Brain microvascular endothelial cell (primary cell): ENCODE measurements around the gene DERL2.

Experiments
- DNase-seq: peaks from one replicate; pipeline ENCODE4 v3.0.0-alpha.2; 2020
- H3K27ac ChIP-seq: fragments of 250-450 bp; sonication (Bioruptor Pico); 2 replicates; pipeline ENCODE4 v1.5.1; 2020; ENCODE audit warnings: mild to moderate bottlenecking, moderate library complexity
- H3K27me3 ChIP-seq: fragments of 250-450 bp; sonication (Bioruptor Pico); replicated peaks from 2 replicates; pipeline ENCODE4 v1.5.1; 2020; ENCODE audit warnings: mild to moderate bottlenecking
- H3K36me3 ChIP-seq: fragments of 250-450 bp; sonication (Bioruptor Pico); replicated peaks from 2 replicates; pipeline ENCODE4 v1.5.1; 2020; ENCODE audit warnings: mild to moderate bottlenecking
- H3K4me3 ChIP-seq: 2 replicates; pipeline ENCODE4 v1.5.1; 2011; ENCODE audit warnings: low read depth, mild to moderate bottlenecking, control low read depth, low read length, moderate library complexity
- in situ Hi-C: cut with HindIII; loops from 2 replicates; pipeline ENCODE4 v1.10.0; 2017; ENCODE audit warnings: low sequenced_read_pairs, low pct_ligation_motif_present
- TF ChIP-seq, protein P1 (sequence below): IDR thresholded peaks from 2 replicates; pipeline ENCODE4 v1.5.1; 2011; ENCODE audit warnings: low read depth, mild to moderate bottlenecking, moderate library complexity, low read length, control low read depth, inconsistent platforms; ENCODE audit errors: missing control alignments

The DERL2 gene

GRCh38 chr17:5430413-5430999 is 55.5 kb downstream of the DERL2 start:
- TF ChIP-seq, protein P1, sequence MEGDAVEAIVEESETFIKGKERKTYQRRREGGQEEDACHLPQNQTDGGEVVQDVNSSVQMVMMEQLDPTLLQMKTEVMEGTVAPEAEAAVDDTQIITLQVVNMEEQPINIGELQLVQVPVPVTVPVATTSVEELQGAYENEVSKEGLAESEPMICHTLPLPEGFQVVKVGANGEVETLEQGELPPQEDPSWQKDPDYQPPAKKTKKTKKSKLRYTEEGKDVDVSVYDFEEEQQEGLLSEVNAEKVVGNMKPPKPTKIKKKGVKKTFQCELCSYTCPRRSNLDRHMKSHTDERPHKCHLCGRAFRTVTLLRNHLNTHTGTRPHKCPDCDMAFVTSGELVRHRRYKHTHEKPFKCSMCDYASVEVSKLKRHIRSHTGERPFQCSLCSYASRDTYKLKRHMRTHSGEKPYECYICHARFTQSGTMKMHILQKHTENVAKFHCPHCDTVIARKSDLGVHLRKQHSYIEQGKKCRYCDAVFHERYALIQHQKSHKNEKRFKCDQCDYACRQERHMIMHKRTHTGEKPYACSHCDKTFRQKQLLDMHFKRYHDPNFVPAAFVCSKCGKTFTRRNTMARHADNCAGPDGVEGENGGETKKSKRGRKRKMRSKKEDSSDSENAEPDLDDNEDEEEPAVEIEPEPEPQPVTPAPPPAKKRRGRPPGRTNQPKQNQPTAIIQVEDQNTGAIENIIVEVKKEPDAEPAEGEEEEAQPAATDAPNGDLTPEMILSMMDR: no peak
- Histone ChIP-seq H3K36me3 (peaks cover 73% of the 10 kb centered on the region), H3K27ac (no peak overlapping the region), H3K27me3 (no peaks in the 10 kb centered on the region), H3K4me3 (no peak overlapping the region)
- no peak for DNase-seq
- in situ Hi-C loops: no loop called here

DNA sequence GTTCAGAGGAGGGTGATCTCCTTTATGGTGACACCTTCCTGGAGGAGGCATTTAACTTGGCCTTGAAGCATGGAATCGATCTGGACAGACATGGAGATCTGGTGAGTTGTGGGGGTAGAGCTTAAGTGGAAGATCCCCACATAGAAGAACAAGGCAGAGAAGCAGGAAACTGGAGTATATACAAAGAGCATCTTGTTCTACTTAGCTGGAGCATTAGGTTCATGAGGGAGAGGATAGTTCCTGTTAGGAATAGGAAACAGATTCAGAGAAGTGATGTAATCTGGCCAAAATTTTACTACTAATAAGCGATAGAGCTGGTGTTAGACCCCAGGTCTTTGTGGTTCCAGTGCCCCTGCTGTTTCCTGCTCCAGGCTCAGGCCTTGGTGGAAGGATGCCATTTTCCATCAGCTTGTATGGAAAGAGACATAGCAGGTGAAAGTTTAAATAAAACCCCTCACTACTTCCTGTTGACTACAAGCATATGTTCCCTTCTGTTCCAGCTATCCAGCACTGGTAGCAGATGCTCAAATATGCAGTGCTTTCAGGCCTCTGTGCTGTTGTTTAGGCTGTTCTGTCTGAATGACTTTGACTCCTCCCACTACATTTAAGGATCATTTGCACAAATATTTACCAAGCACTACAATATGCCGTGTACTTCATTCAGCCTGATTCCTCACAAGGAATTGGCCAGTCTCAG is 56.6 kb downstream of the DERL2 start:
- Histone ChIP-seq H3K27ac (no peak overlapping the region), H3K4me3 (no peak overlapping the region), H3K36me3 (peaks cover 75% of the 10 kb centered on the region), H3K27me3 (no peaks in the 10 kb centered on the region)
- TF ChIP-seq, protein P1: no peak
- in situ Hi-C loops: no loop called here
- DNase-seq: no peak

DNA sequence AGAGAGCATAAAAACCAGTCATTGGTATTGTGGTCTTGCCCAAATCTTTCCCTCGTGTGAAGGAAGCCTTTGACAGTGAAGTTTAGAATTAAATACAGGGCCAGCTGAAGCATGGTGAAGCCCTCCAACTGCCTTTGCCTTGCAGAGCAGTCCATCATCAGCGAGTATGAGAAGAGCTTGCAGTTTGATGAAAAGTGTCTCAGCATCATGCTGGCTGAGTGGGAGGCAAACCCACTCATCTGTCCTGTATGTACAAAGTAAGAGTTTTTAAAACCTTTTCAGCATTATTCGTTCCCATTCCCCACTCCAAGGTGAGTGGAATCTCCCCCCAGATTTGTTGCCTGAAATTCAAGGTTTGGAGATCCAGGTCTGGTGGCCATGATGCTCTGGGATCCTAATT is 60.2 kb downstream of the DERL2 start:
- in situ Hi-C loops: no loop called here
- H3K36me3 ChIP-seq: peaks cover 67% of the 10 kb centered on the region

DNA sequence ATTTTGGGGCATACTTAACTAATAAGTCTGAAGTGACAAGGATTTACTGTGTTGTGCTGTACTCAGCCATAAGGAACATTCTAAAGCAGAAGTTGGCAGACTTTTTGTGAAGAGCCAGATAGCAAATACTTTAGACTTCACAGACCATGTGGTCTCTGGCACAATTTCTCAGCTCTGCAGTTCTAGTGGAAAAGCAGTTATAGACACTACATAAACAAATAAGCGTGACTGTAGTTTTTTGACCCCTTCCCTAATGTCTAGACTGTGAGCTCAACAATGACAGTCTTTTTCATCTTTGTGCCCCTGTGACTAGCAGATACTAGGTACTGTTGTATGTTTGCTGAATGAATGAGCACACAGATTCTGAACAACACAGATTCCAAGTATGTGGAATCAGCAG is 61.1 kb downstream of the DERL2 start:
- Histone ChIP-seq H3K27ac (no peak overlapping the region), H3K36me3 (peaks cover 62% of the 10 kb centered on the region), H3K4me3 (no peak overlapping the region), H3K27me3 (no peaks in the 10 kb centered on the region)
- DNase-seq: no peak
- in situ Hi-C loops: no loop called here
- TF ChIP-seq, protein P1: no peak

More for the DNA sequence above, 60.2 kb downstream of the DERL2 start:
- Histone ChIP-seq H3K4me3 (no peak overlapping the region), H3K27me3 (no peaks in the 10 kb centered on the region), H3K27ac (no peak overlapping the region)
- TF ChIP-seq, protein P1: no peak
- no peak for DNase-seq

DNA sequence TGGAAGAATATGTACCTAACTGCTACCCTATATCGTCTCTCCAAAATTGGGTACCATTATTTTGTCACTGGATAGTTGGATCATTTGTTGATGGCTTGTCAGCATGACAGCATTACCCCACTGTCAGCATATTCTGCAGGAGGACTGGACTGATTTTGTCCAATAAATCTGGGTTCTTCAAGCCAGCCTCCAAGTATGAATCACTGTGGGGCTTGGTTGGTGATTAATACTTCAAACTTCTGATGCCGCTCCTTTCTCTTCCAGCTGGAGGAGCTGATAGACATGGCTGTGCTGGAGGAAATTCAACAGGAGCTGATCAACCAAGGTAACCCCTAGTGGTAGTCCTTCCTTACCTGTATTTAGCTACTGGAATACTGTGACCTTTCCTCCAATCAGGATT is 63.5 kb downstream of the DERL2 start:
- no peak overlapping the region for H3K27ac ChIP-seq
- in situ Hi-C loops: no loop called here
- TF ChIP-seq, protein P1: peak; percentile 29
- peaks cover 41% of the 10 kb centered on the region for H3K36me3 ChIP-seq
- H3K27me3 ChIP-seq: no peaks in the 10 kb centered on the region
- no peak overlapping the region for H3K4me3 ChIP-seq
- peak; percentile 67 for DNase-seq
